Measurements from ENCODE around the gene CKLF.

Gene CKLF

GRCh38 chr16:66587881-66588600 lies 35.7 kb downstream of the CKLF start:
- Histone ChIP-seq H3K9ac (ENCODE audit: low read length) (no peak overlapping the region), H3K9me3 (ENCODE audit: insufficient read depth, low read length) (no peaks in the 10 kb centered on the region), H3K36me3 (ENCODE audit: low read length) (no peaks in the 10 kb centered on the region), H4K20me1 (ENCODE audit: low read depth, low read length) (no peaks in the 10 kb centered on the region), H3K4me3 (ENCODE audit: insufficient read depth, low read length, poor library complexity, severe bottlenecking) (no peak overlapping the region), H3K27me3 (ENCODE audit: low read length) (no peaks in the 10 kb centered on the region), H3F3A (ENCODE audit: insufficient read depth) (no peaks in the 10 kb centered on the region), H3K4me2 (ENCODE audit: low read depth, low read length, poor library complexity, severe bottlenecking) (no peak overlapping the region), H2AFZ (ENCODE audit: low read depth, low read length, severe bottlenecking) (no peak overlapping the region), H3K9me2 (replicated peaks; ENCODE audit: insufficient read depth, low read length) (no peaks in the 10 kb centered on the region), H3K79me2 (ENCODE audit: insufficient read depth, low read length) (no peaks in the 10 kb centered on the region), H3K27ac (ENCODE audit: low read depth, low read length) (no peak overlapping the region)
- TF ChIP-seq CTCF (IDR thresholded peaks at IDR 0.05; ENCODE audit: insufficient read depth, low read length, poor library complexity, severe bottlenecking), result no peak
- no peak for TF ChIP-seq EZH2phosphoT487 (conservative IDR thresholded peaks at IDR 0.05; ENCODE audit: low read length)

- Histone ChIP-seq H3K4me3 (ENCODE audit: insufficient read depth, low read length, poor library complexity, severe bottlenecking) (no peak overlapping the region), H3K27ac (ENCODE audit: low read depth, low read length) (no peak overlapping the region), H3K9me2 (replicated peaks; ENCODE audit: insufficient read depth, low read length) (no peaks in the 10 kb centered on the region), H2AFZ (ENCODE audit: low read depth, low read length, severe bottlenecking) (no peak overlapping the region), H3K36me3 (ENCODE audit: low read length) (no peaks in the 10 kb centered on the region), H3K9me3 (ENCODE audit: insufficient read depth, low read length) (no peaks in the 10 kb centered on the region), H3F3A (ENCODE audit: insufficient read depth) (no peaks in the 10 kb centered on the region), H4K20me1 (ENCODE audit: low read depth, low read length) (no peaks in the 10 kb centered on the region), H3K79me2 (ENCODE audit: insufficient read depth, low read length) (no peaks in the 10 kb centered on the region), H3K4me2 (ENCODE audit: low read depth, low read length, poor library complexity, severe bottlenecking) (no peak overlapping the region), H3K9ac (ENCODE audit: low read length) (no peak overlapping the region), H3K27me3 (ENCODE audit: low read length) (no peaks in the 10 kb centered on the region)
- peak; percentile 70 for TF ChIP-seq CTCF (IDR thresholded peaks at IDR 0.05; ENCODE audit: insufficient read depth, low read length, poor library complexity, severe bottlenecking)
- no peak for TF ChIP-seq EZH2phosphoT487 (conservative IDR thresholded peaks at IDR 0.05; ENCODE audit: low read length)
Observed at GRCh38 chr16:66588981-66589713, 36.8 kb downstream of the CKLF start.

DNA sequence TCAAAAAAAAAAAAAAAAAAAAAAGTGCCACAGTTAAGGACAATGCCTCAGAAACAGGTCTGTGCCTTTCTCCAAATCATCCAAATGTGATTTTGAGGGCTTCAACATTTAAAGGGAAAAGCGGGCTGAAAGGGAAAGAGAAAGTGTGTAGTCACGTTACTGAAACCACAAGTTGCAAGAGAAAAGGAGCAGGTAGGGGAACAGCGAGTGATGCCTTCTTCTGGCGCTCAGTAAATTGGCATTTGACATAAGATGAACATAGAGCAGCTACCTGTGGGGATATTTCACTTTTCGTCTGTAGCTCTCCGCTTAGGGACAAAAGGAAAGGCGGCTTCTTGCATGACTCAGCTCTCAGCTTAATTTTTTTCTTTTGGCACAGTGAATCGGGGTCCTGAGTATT lies 37.9 kb downstream of the CKLF start:
- no peaks in the 10 kb centered on the region for H3K27me3 ChIP-seq (ENCODE audit: low read length)
- no peak overlapping the region for H3K4me3 ChIP-seq (ENCODE audit: insufficient read depth, low read length, poor library complexity, severe bottlenecking)
- no peak overlapping the region for H3K4me2 ChIP-seq (ENCODE audit: low read depth, low read length, poor library complexity, severe bottlenecking)
- H3K9ac ChIP-seq (ENCODE audit: low read length), result no peak overlapping the region
- no peak overlapping the region for H2AFZ ChIP-seq (ENCODE audit: low read depth, low read length, severe bottlenecking)
- H3K9me2 ChIP-seq (replicated peaks; ENCODE audit: insufficient read depth, low read length), result no peaks in the 10 kb centered on the region
- H4K20me1 ChIP-seq (ENCODE audit: low read depth, low read length), result no peaks in the 10 kb centered on the region
- H3K79me2 ChIP-seq (ENCODE audit: insufficient read depth, low read length), result no peaks in the 10 kb centered on the region
- H3K27ac ChIP-seq (ENCODE audit: low read depth, low read length), result no peak overlapping the region
- H3K9me3 ChIP-seq (ENCODE audit: insufficient read depth, low read length), result no peaks in the 10 kb centered on the region
- no peaks in the 10 kb centered on the region for H3F3A ChIP-seq (ENCODE audit: insufficient read depth)
- no peak for TF ChIP-seq EZH2phosphoT487 (conservative IDR thresholded peaks at IDR 0.05; ENCODE audit: low read length)
- TF ChIP-seq CTCF (IDR thresholded peaks at IDR 0.05; ENCODE audit: insufficient read depth, low read length, poor library complexity, severe bottlenecking), result no peak
- H3K36me3 ChIP-seq (ENCODE audit: low read length), result no peaks in the 10 kb centered on the region
